Measurements from ENCODE around the gene SMG7.

GRCh38 chr1:183562701-183563100, 90.4 kb downstream of the SMG7 start:
- TF ChIP-seq, protein P1, sequence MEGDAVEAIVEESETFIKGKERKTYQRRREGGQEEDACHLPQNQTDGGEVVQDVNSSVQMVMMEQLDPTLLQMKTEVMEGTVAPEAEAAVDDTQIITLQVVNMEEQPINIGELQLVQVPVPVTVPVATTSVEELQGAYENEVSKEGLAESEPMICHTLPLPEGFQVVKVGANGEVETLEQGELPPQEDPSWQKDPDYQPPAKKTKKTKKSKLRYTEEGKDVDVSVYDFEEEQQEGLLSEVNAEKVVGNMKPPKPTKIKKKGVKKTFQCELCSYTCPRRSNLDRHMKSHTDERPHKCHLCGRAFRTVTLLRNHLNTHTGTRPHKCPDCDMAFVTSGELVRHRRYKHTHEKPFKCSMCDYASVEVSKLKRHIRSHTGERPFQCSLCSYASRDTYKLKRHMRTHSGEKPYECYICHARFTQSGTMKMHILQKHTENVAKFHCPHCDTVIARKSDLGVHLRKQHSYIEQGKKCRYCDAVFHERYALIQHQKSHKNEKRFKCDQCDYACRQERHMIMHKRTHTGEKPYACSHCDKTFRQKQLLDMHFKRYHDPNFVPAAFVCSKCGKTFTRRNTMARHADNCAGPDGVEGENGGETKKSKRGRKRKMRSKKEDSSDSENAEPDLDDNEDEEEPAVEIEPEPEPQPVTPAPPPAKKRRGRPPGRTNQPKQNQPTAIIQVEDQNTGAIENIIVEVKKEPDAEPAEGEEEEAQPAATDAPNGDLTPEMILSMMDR (IDR thresholded peaks at IDR 0.05), result no peak
- TF ChIP-seq POLR2AphosphoS5 (IDR thresholded peaks at IDR 0.05), result no peak
- no peak for TF ChIP-seq POLR2A (IDR thresholded peaks at IDR 0.05)

Data from prostate gland (tissue), 2 donors.